Caco-2 (cell line): ENCODE data around the gene MCMBP. TPM values are rescaled to one million over a fixed set of nuclear protein-coding genes. Genes with fewer than 3 reads are reported as not detected.
"Not testable (repeated sequence)": the region's sequence is repeated elsewhere in the genome, so short reads cannot be mapped to it uniquely, and the experiment has no call there.

Experiments used
- BruUV-seq: library from RNA; stranded (reverse); fragments of 400-500 nt; replicated peaks from 2 replicates; lab custom pipeline; 2021; lab: Mats Ljungman, UMichigan
- CTCF ChIA-PET: fragments of 300-600 bp; sonication (Branson Sonifier 250); formaldehyde crosslinking; loops from one replicate; lab custom pipeline; 2022; ENCODE audit warnings: antibody characterized with exemption; lab: Charles Lee
- POLR2A ChIA-PET: fragments of 300-600 bp; sonication (Branson Sonifier 250); formaldehyde crosslinking; loops from one replicate; lab custom pipeline; 2022; ENCODE audit warnings: antibody characterized with exemption; lab: Charles Lee
- DNase-seq, 2 experiments: peaks; one replicate each; pipeline versions ENCODE4 v3.0.0 to v3.0.0-alpha.2; 2020 to 2022
- H3K27me3 ChIP-seq: replicated peaks from 2 replicates; pipeline ENCODE4 v1.6.0; 2011; ENCODE audit warnings: low read length; ENCODE audit not compliant: control insufficient read depth, insufficient read depth
- H3K36me3 ChIP-seq: 2 replicates; pipeline ENCODE4 v1.5.1; 2011; ENCODE audit warnings: low read length; ENCODE audit not compliant: control insufficient read depth, insufficient read depth
- H3K4me1 ChIP-seq: fragments of 250-450 bp; sonication (Bioruptor Pico); 2 replicates; pipeline ENCODE4 v1.5.1; 2020; ENCODE audit warnings: mild to moderate bottlenecking
- H3K4me3 ChIP-seq: 2 replicates; pipeline ENCODE4 v1.5.1; 2011; ENCODE audit warnings: low read depth, mild to moderate bottlenecking, control low read depth, low read length
- H3K9me3 ChIP-seq: fragments of 250-450 bp; sonication (Bioruptor Pico); 2 replicates; pipeline ENCODE4 v1.5.1; 2020; ENCODE audit warnings: mild to moderate bottlenecking, moderate library complexity
- H3K27ac Mint-ChIP-seq: one replicate; pipeline ENCODE4 v1.8.0; 2022; ENCODE audit warnings: mixed read lengths; ENCODE audit not compliant: unreplicated experiment
- H3K27me3 Mint-ChIP-seq: one replicate; pipeline ENCODE4 v1.8.0; 2022; ENCODE audit warnings: mixed read lengths; ENCODE audit not compliant: insufficient read depth, unreplicated experiment
- H3K36me3 Mint-ChIP-seq: one replicate; pipeline ENCODE4 v1.8.0; 2022; ENCODE audit warnings: mild to moderate bottlenecking, mixed read lengths; ENCODE audit not compliant: insufficient read depth, unreplicated experiment
- H3K4me1 Mint-ChIP-seq: one replicate; pipeline ENCODE4 v1.8.0; 2022; ENCODE audit warnings: low read depth, mixed read lengths; ENCODE audit not compliant: unreplicated experiment
- H3K4me3 Mint-ChIP-seq: one replicate; pipeline ENCODE4 v1.8.0; 2022; ENCODE audit warnings: mild to moderate bottlenecking, moderate library complexity, mixed read lengths; ENCODE audit not compliant: unreplicated experiment
- H3K9me3 Mint-ChIP-seq: one replicate; pipeline ENCODE4 v1.8.0; 2022; ENCODE audit warnings: mixed read lengths; ENCODE audit not compliant: unreplicated experiment
- CTCF ChIP-seq, 2 experiments: fragments of 200-600 bp in 1 of 2; IDR thresholded peaks; 1 replicate in 1 of 2; 2 replicates in 1 of 2; pipeline versions ENCODE4 v1.5.1 to v1.8.0; 2011 to 2022; ENCODE audit warnings: antibody characterized with exemption in 1 of 2, control low read depth in 1 of 2, inconsistent platforms in 1 of 2, low read depth in 1 of 2, low read length in 1 of 2, mild to moderate bottlenecking in 1 of 2, moderate library complexity in 1 of 2; ENCODE audit not compliant: insufficient read depth in 1 of 2, severe bottlenecking in 1 of 2, unreplicated experiment in 1 of 2
- intact Hi-C: fragments of 100-400 bp; cut with micrococcal nuclease; formaldehyde crosslinking; loops from one replicate; pipeline ENCODE4 v1.10.0; 2022; ENCODE audit not compliant: unreplicated experiment
- total RNA-seq: library from RNA; stranded (reverse); gene quantifications from 2 replicates; pipeline ENCODE4 v1.2.3, GENCODE V29; 2022

Gene MCMBP
- total RNA-seq, 1 experiment from 2014 or later, result 88.4 TPM

GRCh38 chr10:119917777-119918176 is 45.1 kb upstream of the MCMBP start:
- Histone ChIP-seq H3K27me3 (no peaks in the 10 kb centered on the region), H3K4me1 (no peaks in the 10 kb centered on the region), H3K9me3 (no peaks in the 10 kb centered on the region), H3K4me3 (no peak overlapping the region), H3K36me3 (peaks cover 4% of the 10 kb centered on the region)
- ChIA-PET CTCF (no interaction called here), POLR2A (no interaction called here)
- Mint-ChIP-seq H3K4me1 (no peaks in the 10 kb centered on the region), H3K27me3 (no peaks in the 10 kb centered on the region), H3K27ac (no peak overlapping the region), H3K36me3 (peaks cover 89% of the 10 kb centered on the region), H3K9me3 (no peaks in the 10 kb centered on the region), H3K4me3 (no peak overlapping the region)
- intact Hi-C loops, result loop anchor here (1.0 kb wide), 1 partner anchor 167 kb away; no protein-coding TSS in a partner anchor
- no peak for TF ChIP-seq CTCF (IDR thresholded peaks at IDR 0.05; ENCODE audit: insufficient read depth in 1 of 2, low read depth in 1 of 2, low read length in 1 of 2, severe bottlenecking in 1 of 2, unreplicated experiment in 1 of 2)
- DNase-seq, result no peak
- BruUV-seq, result no TSS peak

- Histone ChIP-seq H3K4me1 (no peaks in the 10 kb centered on the region), H3K27me3 (no peaks in the 10 kb centered on the region), H3K9me3 (no peaks in the 10 kb centered on the region), H3K36me3 (peaks cover 4% of the 10 kb centered on the region), H3K4me3 (no peak overlapping the region)
- no peak for DNase-seq
- Mint-ChIP-seq H3K4me3 (no peak overlapping the region), H3K4me1 (no peaks in the 10 kb centered on the region), H3K27me3 (no peaks in the 10 kb centered on the region), H3K27ac (no peak overlapping the region), H3K36me3 (peaks cover 79% of the 10 kb centered on the region), H3K9me3 (no peaks in the 10 kb centered on the region)
- BruUV-seq, result no TSS peak
- ChIA-PET CTCF (no interaction called here), POLR2A (no interaction called here)
- intact Hi-C loops, result no loop called here
- TF ChIP-seq CTCF (IDR thresholded peaks at IDR 0.05; ENCODE audit: insufficient read depth in 1 of 2, low read depth in 1 of 2, low read length in 1 of 2, severe bottlenecking in 1 of 2, unreplicated experiment in 1 of 2), result no peak
These were observed 38.0 kb upstream of the MCMBP start for GRCh38 chr10:119910689-119911088.

- ChIA-PET POLR2A (no interaction called here), CTCF (no interaction called here)
- no peaks in the 10 kb centered on the region for H3K27me3 Mint-ChIP-seq
These were observed 35.5 kb upstream of the MCMBP start for GRCh38 chr10:119908166-119908565.

GRCh38 chr10:119907695-119908094 is 35.1 kb upstream of the MCMBP start:
- H3K27me3 Mint-ChIP-seq, H3K4me3 Mint-ChIP-seq, H3K4me1 ChIP-seq, H3K27me3 ChIP-seq, BruUV-seq, intact Hi-C loops, H3K27ac Mint-ChIP-seq, H3K9me3 Mint-ChIP-seq, CTCF ChIA-PET, H3K4me3 ChIP-seq, H3K4me1 Mint-ChIP-seq, H3K36me3 ChIP-seq, DNase-seq, POLR2A ChIA-PET, H3K9me3 ChIP-seq: not testable (repeated sequence)
- H3K36me3 Mint-ChIP-seq, result peaks cover 84% of the 10 kb centered on the region

More at GRCh38 chr10:119908166-119908565, 35.5 kb upstream of the MCMBP start:
- H3K27ac Mint-ChIP-seq, result no peak overlapping the region
- H3K4me1 Mint-ChIP-seq, result no peaks in the 10 kb centered on the region
- intact Hi-C loops, result no loop called here
- H3K4me3 ChIP-seq, result no peak overlapping the region
- H3K9me3 Mint-ChIP-seq, result no peaks in the 10 kb centered on the region
- H3K4me1 ChIP-seq, result no peaks in the 10 kb centered on the region
- peaks cover 3% of the 10 kb centered on the region; the same call in 1 of the 2 replicates for H3K36me3 ChIP-seq
- no peaks in the 10 kb centered on the region for H3K27me3 ChIP-seq
- H3K36me3 Mint-ChIP-seq, result peaks cover 84% of the 10 kb centered on the region
- H3K9me3 ChIP-seq, result no peaks in the 10 kb centered on the region
- TF ChIP-seq CTCF (IDR thresholded peaks at IDR 0.05; ENCODE audit: insufficient read depth in 1 of 2, low read depth in 1 of 2, low read length in 1 of 2, severe bottlenecking in 1 of 2, unreplicated experiment in 1 of 2), result no peak
- no TSS peak for BruUV-seq
- DNase-seq, result no peak
- H3K4me3 Mint-ChIP-seq, result no peak overlapping the region
